Activated CD8-positive, alpha-beta T cell treated with anti-CD3 and anti-CD28 coated beads for 36 hours (primary cell): ENCODE results near the gene GRID1. TPM values are rescaled to one million over a fixed set of nuclear protein-coding genes. Genes with fewer than 3 reads are reported as not detected.

Experiments used
- ATAC-seq: fragments of 200-7000 bp; cut with Tn5 transposase; one replicate; pipeline ENCODE4 v1.10.0; 2021; ENCODE audit warnings: mild to moderate bottlenecking, moderate library complexity
- CTCF ChIA-PET: fragments of 350-600 bp; sonication (Branson Sonifier 250); formaldehyde crosslinking; loops from one replicate; lab custom pipeline; 2021; ENCODE audit warnings: antibody characterized with exemption; lab: Charles Lee
- POLR2A ChIA-PET: fragments of 350-600 bp; sonication (Branson Sonifier 250); formaldehyde crosslinking; loops from one replicate; lab custom pipeline; 2021; ENCODE audit warnings: antibody characterized with exemption; lab: Charles Lee
- DNase-seq: peaks from one replicate; pipeline ENCODE4 v3.0.0-alpha.2; 2020
- H3K27ac Mint-ChIP-seq: one replicate; pipeline ENCODE4 v1.8.0; 2021; ENCODE audit warnings: mild to moderate bottlenecking, mixed read lengths
- H3K27me3 Mint-ChIP-seq: one replicate; pipeline ENCODE4 v1.8.0; 2021; ENCODE audit warnings: mixed read lengths
- H3K36me3 Mint-ChIP-seq: one replicate; pipeline ENCODE4 v1.8.0; 2021; ENCODE audit warnings: low read depth, mixed read lengths
- H3K4me1 Mint-ChIP-seq: one replicate; pipeline ENCODE4 v1.8.0; 2021; ENCODE audit warnings: low read depth, mixed read lengths
- H3K4me3 Mint-ChIP-seq: one replicate; pipeline ENCODE4 v1.8.0; 2021; ENCODE audit warnings: mild to moderate bottlenecking, moderate library complexity, mixed read lengths
- H3K9me3 Mint-ChIP-seq: one replicate; pipeline ENCODE4 v1.8.0; 2021; ENCODE audit warnings: mixed read lengths
- CTCF ChIP-seq: fragments of 200-600 bp; IDR thresholded peaks from one replicate; pipeline ENCODE4 v1.8.0; 2022; ENCODE audit warnings: antibody characterized with exemption, mild to moderate bottlenecking
- intact Hi-C: fragments of 100-400 bp; cut with micrococcal nuclease; formaldehyde crosslinking; loops from one replicate; pipeline ENCODE4 v1.10.0; 2022
- total RNA-seq, 2 experiments: library from RNA; stranded (reverse); gene quantifications; one replicate each; pipeline ENCODE4 v1.2.3, GENCODE V29; 2021

Gene GRID1
- total RNA-seq, 2 experiments from 2014 or later = not detected

- H3K27ac Mint-ChIP-seq = no peak overlapping the region
- DNase-seq (no peak), ATAC-seq (no peak)
- no peaks in the 10 kb centered on the region for H3K4me1 Mint-ChIP-seq
- POLR2A ChIA-PET = no interaction called here
- H3K27me3 Mint-ChIP-seq = no peaks in the 10 kb centered on the region
- no peak overlapping the region for H3K4me3 Mint-ChIP-seq
- TF ChIP-seq CTCF = no peak
- no peaks in the 10 kb centered on the region for H3K9me3 Mint-ChIP-seq
- intact Hi-C loops = no loop called here
- CTCF ChIA-PET = no interaction called here
- H3K36me3 Mint-ChIP-seq = no peaks in the 10 kb centered on the region
These were observed 144.3 kb downstream of the GRID1 start for GRCh38 chr10:86222336-86222650.

- intact Hi-C loops = no loop called here
- TF ChIP-seq CTCF = no peak
- no peaks in the 10 kb centered on the region for H3K27me3 Mint-ChIP-seq
- no peaks in the 10 kb centered on the region for H3K4me1 Mint-ChIP-seq
- no peaks in the 10 kb centered on the region for H3K9me3 Mint-ChIP-seq
- no peaks in the 10 kb centered on the region for H3K36me3 Mint-ChIP-seq
- ChIA-PET CTCF (no interaction called here), POLR2A (interaction anchor here (0.6 kb wide), 1 partner anchor 755 kb away, joined by 3 read pairs; no protein-coding TSS in a partner anchor)
- ATAC-seq (no peak), DNase-seq (no peak)
- no peak overlapping the region for H3K27ac Mint-ChIP-seq
- H3K4me3 Mint-ChIP-seq = no peak overlapping the region
These were observed 144.9 kb downstream of the GRID1 start for GRCh38 chr10:86221442-86222335.

GRCh38 chr10:86220626-86221025, 146.0 kb downstream of the GRID1 start:
- no peaks in the 10 kb centered on the region for H3K36me3 Mint-ChIP-seq
- no peaks in the 10 kb centered on the region for H3K27me3 Mint-ChIP-seq
- H3K9me3 Mint-ChIP-seq = no peaks in the 10 kb centered on the region
- no peak overlapping the region for H3K4me3 Mint-ChIP-seq
- POLR2A ChIA-PET = no interaction called here
- no peak overlapping the region for H3K27ac Mint-ChIP-seq
- ATAC-seq (no peak), DNase-seq (no peak)
- no peak for TF ChIP-seq CTCF
- intact Hi-C loops = no loop called here
- CTCF ChIA-PET = no interaction called here
- H3K4me1 Mint-ChIP-seq = no peaks in the 10 kb centered on the region

GRCh38 chr10:86219271-86219670, 147.3 kb downstream of the GRID1 start:
- H3K9me3 Mint-ChIP-seq = no peaks in the 10 kb centered on the region
- no peaks in the 10 kb centered on the region for H3K4me1 Mint-ChIP-seq
- no peak for DNase-seq
- no peak for ATAC-seq
- no peak for TF ChIP-seq CTCF
- POLR2A ChIA-PET = no interaction called here
- CTCF ChIA-PET = no interaction called here
- no peak overlapping the region for H3K4me3 Mint-ChIP-seq
- no peak overlapping the region for H3K27ac Mint-ChIP-seq
- H3K27me3 Mint-ChIP-seq = no peaks in the 10 kb centered on the region
- intact Hi-C loops = no loop called here
- no peaks in the 10 kb centered on the region for H3K36me3 Mint-ChIP-seq

- H3K27me3 Mint-ChIP-seq = no peaks in the 10 kb centered on the region
These were observed 147.8 kb downstream of the GRID1 start for GRCh38 chr10:86218842-86219241.

More at GRCh38 chr10:86218842-86219241, 147.8 kb downstream of the GRID1 start:
- no peak for TF ChIP-seq CTCF
- no peaks in the 10 kb centered on the region for H3K4me1 Mint-ChIP-seq
- intact Hi-C loops = no loop called here
- ATAC-seq (no peak), DNase-seq (no peak)
- H3K27ac Mint-ChIP-seq = no peak overlapping the region
- POLR2A ChIA-PET = interaction anchor here (0.8 kb wide), 1 partner anchor 149 kb away, joined by 3 read pairs; no protein-coding TSS in a partner anchor
- H3K36me3 Mint-ChIP-seq = no peaks in the 10 kb centered on the region
- no peak overlapping the region for H3K4me3 Mint-ChIP-seq
- no peaks in the 10 kb centered on the region for H3K9me3 Mint-ChIP-seq
- CTCF ChIA-PET = no interaction called here
